GM21825 (cell line): ENCODE results near the gene GDF11.

Experiments used
- ATAC-seq: cut with Tn5 transposase; IDR thresholded peaks from one replicate; pipeline ENCODE4 v1.9.1; 2021; ENCODE audit warnings: mild to moderate bottlenecking, moderate library complexity; ENCODE audit not compliant: unreplicated experiment

The GDF11 gene

GRCh38 chr12:55721601-55722213 lies 21.2 kb upstream of the GDF11 start:
- no peak for ATAC-seq

- no peak for ATAC-seq
These were observed 20.0 kb upstream of the GDF11 start for GRCh38 chr12:55722948-55723347.

GRCh38 chr12:55723516-55724225 lies 19.3 kb upstream of the GDF11 start:
- no peak for ATAC-seq

GRCh38 chr12:55724226-55724939 lies 18.5 kb upstream of the GDF11 start:
- ATAC-seq: no peak

GRCh38 chr12:55724940-55725309 lies 18.0 kb upstream of the GDF11 start:
- no peak for ATAC-seq

- ATAC-seq: no peak
These were observed 17.4 kb upstream of the GDF11 start for GRCh38 chr12:55725556-55725955.

GRCh38 chr12:55726971-55727370 lies 16.0 kb upstream of the GDF11 start:
- no peak for ATAC-seq

- no peak for ATAC-seq
These were observed 15.2 kb upstream of the GDF11 start for GRCh38 chr12:55727643-55728185.

GRCh38 chr12:55728186-55728938 lies 14.6 kb upstream of the GDF11 start:
- no peak for ATAC-seq

GRCh38 chr12:55728939-55729818 lies 13.7 kb upstream of the GDF11 start, which contains the start of gene CD63:
Gene CD63, minus strand, starts transcription at chr12:55729009. Its CDS starts 668 bp downstream, at chr12:55728341.
- ATAC-seq: peak; percentile 59

- peak; percentile 42 for ATAC-seq
These were observed 12.8 kb upstream of the GDF11 start for GRCh38 chr12:55729819-55730818.

- ATAC-seq: no peak
These were observed 10.6 kb upstream of the GDF11 start for GRCh38 chr12:55732288-55732687.

- ATAC-seq: no peak
These were observed 9.8 kb upstream of the GDF11 start for GRCh38 chr12:55733021-55733555.

GRCh38 chr12:55733858-55734257 lies 9.1 kb upstream of the GDF11 start:
- ATAC-seq: no peak

GRCh38 chr12:55734595-55734994 lies 8.3 kb upstream of the GDF11 start:
- no peak for ATAC-seq

- ATAC-seq: no peak
These were observed 6.8 kb upstream of the GDF11 start for GRCh38 chr12:55736076-55736475.

- no peak for ATAC-seq
These were observed 5.9 kb upstream of the GDF11 start for GRCh38 chr12:55736780-55737580.
